Activated CD4-positive, alpha-beta memory T cell treated with anti-CD3 and anti-CD28 coated beads, Interleukin-2, amount 10 ng/mL, durations not matched to agents 7 days and 5 days (primary cell): ENCODE results near the gene DNAH10. TPM values are rescaled to one million over a fixed set of nuclear protein-coding genes. Genes with fewer than 3 reads are reported as not detected.

Experiments
- CTCF ChIA-PET: fragments of 350-600 bp; sonication (Branson Sonifier 250); formaldehyde crosslinking; loops from one replicate; lab custom pipeline; 2021; ENCODE audit warnings: antibody characterized with exemption, inconsistent platforms; lab: Charles Lee
- POLR2A ChIA-PET: fragments of 350-600 bp; sonication (Branson Sonifier 250); formaldehyde crosslinking; loops from one replicate; lab custom pipeline; 2021; ENCODE audit warnings: antibody characterized with exemption; lab: Charles Lee
- DNase-seq: peaks from one replicate; pipeline ENCODE4 v3.0.0-alpha.2; 2020
- H3K27ac Mint-ChIP-seq: one replicate; pipeline ENCODE4 v1.8.0; 2021; ENCODE audit warnings: mild to moderate bottlenecking, mixed read lengths
- H3K27me3 Mint-ChIP-seq: one replicate; pipeline ENCODE4 v1.8.0; 2021; ENCODE audit warnings: mixed read lengths
- H3K36me3 Mint-ChIP-seq: one replicate; pipeline ENCODE4 v1.8.0; 2021; ENCODE audit warnings: low read depth, mixed read lengths
- H3K4me1 Mint-ChIP-seq: one replicate; pipeline ENCODE4 v1.8.0; 2021; ENCODE audit warnings: mixed read lengths
- H3K4me3 Mint-ChIP-seq: one replicate; pipeline ENCODE4 v1.8.0; 2021; ENCODE audit warnings: mild to moderate bottlenecking, mixed read lengths
- H3K9me3 Mint-ChIP-seq: one replicate; pipeline ENCODE4 v1.8.0; 2021; ENCODE audit warnings: mixed read lengths
- total RNA-seq, 2 experiments: library from RNA; stranded (reverse); gene quantifications; one replicate each; pipeline ENCODE4 v1.2.3, GENCODE V29; 2021

DNAH10 gene
- total RNA-seq, 2 experiments from 2014 or later, result 0.13 TPM; not detected in 1

- Mint-ChIP-seq H3K9me3 (no peaks in the 10 kb centered on the region), H3K36me3 (no peaks in the 10 kb centered on the region), H3K4me1 (no peaks in the 10 kb centered on the region), H3K27ac (no peak overlapping the region), H3K4me3 (no peak overlapping the region), H3K27me3 (no peaks in the 10 kb centered on the region)
- CTCF ChIA-PET, result interaction anchor here (0.6 kb wide), 1 partner anchor 149 kb away, joined by 3 read pairs; no protein-coding TSS in a partner anchor
- POLR2A ChIA-PET, result no interaction called here
- DNase-seq, result no peak
These were observed 188.6 kb downstream of the DNAH10 start for GRCh38 chr12:123950476-123951349.

- H3K4me1 Mint-ChIP-seq, result no peaks in the 10 kb centered on the region
- POLR2A ChIA-PET, result no interaction called here
- no peak overlapping the region for H3K27ac Mint-ChIP-seq
- CTCF ChIA-PET, result no interaction called here
- no peak for DNase-seq
- no peak overlapping the region for H3K4me3 Mint-ChIP-seq
- H3K9me3 Mint-ChIP-seq, result no peaks in the 10 kb centered on the region
- no peaks in the 10 kb centered on the region for H3K27me3 Mint-ChIP-seq
- H3K36me3 Mint-ChIP-seq, result no peaks in the 10 kb centered on the region
These were observed 189.4 kb downstream of the DNAH10 start for GRCh38 chr12:123951467-123951866.

- CTCF ChIA-PET, result no interaction called here
- POLR2A ChIA-PET, result no interaction called here
- Mint-ChIP-seq H3K27ac (no peak overlapping the region), H3K36me3 (no peaks in the 10 kb centered on the region), H3K4me3 (no peak overlapping the region), H3K4me1 (no peaks in the 10 kb centered on the region), H3K27me3 (no peaks in the 10 kb centered on the region), H3K9me3 (no peaks in the 10 kb centered on the region)
- DNase-seq, result no peak
These were observed 189.9 kb downstream of the DNAH10 start for GRCh38 chr12:123952037-123952436.

GRCh38 chr12:123954647-123955350 lies 192.7 kb downstream of the DNAH10 start:
- ChIA-PET POLR2A (no interaction called here), CTCF (no interaction called here)
- no peak overlapping the region for H3K4me3 Mint-ChIP-seq
- H3K4me1 Mint-ChIP-seq, result no peaks in the 10 kb centered on the region
- DNase-seq, result no peak
- no peaks in the 10 kb centered on the region for H3K27me3 Mint-ChIP-seq
- no peak overlapping the region for H3K27ac Mint-ChIP-seq
- H3K9me3 Mint-ChIP-seq, result no peaks in the 10 kb centered on the region
- no peaks in the 10 kb centered on the region for H3K36me3 Mint-ChIP-seq

- ChIA-PET CTCF (no interaction called here), POLR2A (no interaction called here)
- H3K27me3 Mint-ChIP-seq, result no peaks in the 10 kb centered on the region
- no peak overlapping the region for H3K27ac Mint-ChIP-seq
- no peaks in the 10 kb centered on the region for H3K9me3 Mint-ChIP-seq
- no peak overlapping the region for H3K4me3 Mint-ChIP-seq
- H3K4me1 Mint-ChIP-seq, result no peaks in the 10 kb centered on the region
- no peak for DNase-seq
- H3K36me3 Mint-ChIP-seq, result no peaks in the 10 kb centered on the region
These were observed 194.1 kb downstream of the DNAH10 start for GRCh38 chr12:123956249-123956648.

GRCh38 chr12:123957196-123957595 lies 195.1 kb downstream of the DNAH10 start:
- no peaks in the 10 kb centered on the region for H3K9me3 Mint-ChIP-seq
- ChIA-PET POLR2A (no interaction called here), CTCF (interaction anchor here (0.7 kb wide), 1 partner anchor 111 kb away, joined by 7 read pairs; no protein-coding TSS in a partner anchor)
- no peaks in the 10 kb centered on the region for H3K27me3 Mint-ChIP-seq
- H3K36me3 Mint-ChIP-seq, result no peaks in the 10 kb centered on the region
- no peaks in the 10 kb centered on the region for H3K4me1 Mint-ChIP-seq
- no peak for DNase-seq
- H3K4me3 Mint-ChIP-seq, result no peak overlapping the region
- no peak overlapping the region for H3K27ac Mint-ChIP-seq

- DNase-seq, result no peak
- Mint-ChIP-seq H3K27ac (no peak overlapping the region), H3K9me3 (no peaks in the 10 kb centered on the region), H3K4me1 (no peaks in the 10 kb centered on the region), H3K36me3 (no peaks in the 10 kb centered on the region), H3K27me3 (no peaks in the 10 kb centered on the region), H3K4me3 (no peak overlapping the region)
- CTCF ChIA-PET, result no interaction called here
- POLR2A ChIA-PET, result no interaction called here
These were observed 196.4 kb downstream of the DNAH10 start for GRCh38 chr12:123958462-123958861.

GRCh38 chr12:123958876-123959275 lies 196.8 kb downstream of the DNAH10 start:
- no peaks in the 10 kb centered on the region for H3K36me3 Mint-ChIP-seq
- no peaks in the 10 kb centered on the region for H3K9me3 Mint-ChIP-seq
- no peaks in the 10 kb centered on the region for H3K4me1 Mint-ChIP-seq
- H3K27me3 Mint-ChIP-seq, result no peaks in the 10 kb centered on the region
- no peak overlapping the region for H3K4me3 Mint-ChIP-seq
- H3K27ac Mint-ChIP-seq, result no peak overlapping the region
- ChIA-PET CTCF (no interaction called here), POLR2A (no interaction called here)
- DNase-seq, result no peak

- POLR2A ChIA-PET, result no interaction called here
- Mint-ChIP-seq H3K4me1 (no peaks in the 10 kb centered on the region), H3K27me3 (no peaks in the 10 kb centered on the region), H3K27ac (no peak overlapping the region), H3K36me3 (no peaks in the 10 kb centered on the region), H3K4me3 (no peak overlapping the region), H3K9me3 (no peaks in the 10 kb centered on the region)
- CTCF ChIA-PET, result interaction anchor here (2.6 kb wide), 1 partner anchor 55 kb away, joined by 9 read pairs; no protein-coding TSS in a partner anchor
- no peak for DNase-seq
These were observed 198.1 kb downstream of the DNAH10 start for GRCh38 chr12:123960029-123960735.

- DNase-seq, result no peak
- ChIA-PET POLR2A (no interaction called here), CTCF (interaction anchor here (2.6 kb wide), 1 partner anchor 55 kb away, joined by 9 read pairs; no protein-coding TSS in a partner anchor)
- no peaks in the 10 kb centered on the region for H3K4me1 Mint-ChIP-seq
- no peaks in the 10 kb centered on the region for H3K36me3 Mint-ChIP-seq
- no peak overlapping the region for H3K27ac Mint-ChIP-seq
- H3K27me3 Mint-ChIP-seq, result no peaks in the 10 kb centered on the region
- no peaks in the 10 kb centered on the region for H3K9me3 Mint-ChIP-seq
- H3K4me3 Mint-ChIP-seq, result no peak overlapping the region
These were observed 198.8 kb downstream of the DNAH10 start for GRCh38 chr12:123960856-123961255.

- CTCF ChIA-PET, result interaction anchor here (1.5 to 2.6 kb wide), 2 partner anchors 43 to 56 kb away, joined by 3 to 9 read pairs; no protein-coding TSS in a partner anchor
These were observed 199.7 kb downstream of the DNAH10 start for GRCh38 chr12:123961585-123962345.

GRCh38 chr12:123962513-123962912 lies 200.4 kb downstream of the DNAH10 start:
- no peak overlapping the region for H3K4me3 Mint-ChIP-seq

More at GRCh38 chr12:123961585-123962345, 199.7 kb downstream of the DNAH10 start:
- H3K36me3 Mint-ChIP-seq, result no peaks in the 10 kb centered on the region
- DNase-seq, result no peak
- H3K9me3 Mint-ChIP-seq, result no peaks in the 10 kb centered on the region
- H3K4me1 Mint-ChIP-seq, result no peaks in the 10 kb centered on the region
- H3K27ac Mint-ChIP-seq, result no peak overlapping the region
- no peak overlapping the region for H3K4me3 Mint-ChIP-seq
- POLR2A ChIA-PET, result interaction anchor here (0.6 kb wide), 2 partner anchors 28 to 200 kb away, joined by 3 to 5 read pairs; partner anchors contain the start of gene DNAH10
- no peaks in the 10 kb centered on the region for H3K27me3 Mint-ChIP-seq

More at GRCh38 chr12:123962513-123962912, 200.4 kb downstream of the DNAH10 start:
- H3K4me1 Mint-ChIP-seq, result no peaks in the 10 kb centered on the region
- no peaks in the 10 kb centered on the region for H3K9me3 Mint-ChIP-seq
- H3K36me3 Mint-ChIP-seq, result no peaks in the 10 kb centered on the region
- no peak overlapping the region for H3K27ac Mint-ChIP-seq
- no peaks in the 10 kb centered on the region for H3K27me3 Mint-ChIP-seq
- no peak for DNase-seq
- ChIA-PET CTCF (interaction anchor here (1.5 to 2.6 kb wide), 2 partner anchors 42 to 57 kb away, joined by 3 to 9 read pairs; no protein-coding TSS in a partner anchor), POLR2A (interaction anchor here (0.6 kb wide), 2 partner anchors 29 to 201 kb away, joined by 3 to 5 read pairs; partner anchors contain the start of gene DNAH10)
